Activated T-cell treated with anti-CD3 and anti-CD28 coated beads, Interleukin-2, amount 50 U/mL, for 24 hours (primary cell): Measurements from ENCODE around the gene SNCAIP.
"Not testable (repeated sequence)": the region's sequence is repeated elsewhere in the genome, so short reads cannot be mapped to it uniquely, and the experiment has no call there.

Experiments used
- DNase-seq: peaks from one replicate; pipeline ENCODE4 v3.0.0-alpha.2; 2020
- H3K27ac Mint-ChIP-seq: 2 replicates; pipeline ENCODE4 v1.8.0; 2020; ENCODE audit warnings: mild to moderate bottlenecking, mixed read lengths
- H3K27me3 Mint-ChIP-seq: 2 replicates; pipeline ENCODE4 v1.8.0; 2020; ENCODE audit warnings: mixed read lengths
- H3K36me3 Mint-ChIP-seq: 2 replicates; pipeline ENCODE4 v1.8.0; 2020; ENCODE audit warnings: low read depth, mixed read lengths
- H3K4me1 Mint-ChIP-seq: 2 replicates; pipeline ENCODE4 v1.8.0; 2020; ENCODE audit warnings: low read depth, mixed read lengths
- H3K4me3 Mint-ChIP-seq: 2 replicates; pipeline ENCODE4 v1.8.0; 2020; ENCODE audit warnings: mild to moderate bottlenecking, moderate library complexity, mixed read lengths
- H3K9me3 Mint-ChIP-seq: 2 replicates; pipeline ENCODE4 v1.8.0; 2020; ENCODE audit warnings: mixed read lengths

Gene SNCAIP

GRCh38 chr5:122362361-122362760, 50.3 kb downstream of the SNCAIP start:
- H3K27me3 Mint-ChIP-seq = no peaks in the 10 kb centered on the region
- no peak overlapping the region for H3K27ac Mint-ChIP-seq
- H3K4me3 Mint-ChIP-seq = no peak overlapping the region
- no peaks in the 10 kb centered on the region for H3K4me1 Mint-ChIP-seq
- no peaks in the 10 kb centered on the region for H3K9me3 Mint-ChIP-seq
- no peak for DNase-seq
- H3K36me3 Mint-ChIP-seq = no peaks in the 10 kb centered on the region

DNA sequence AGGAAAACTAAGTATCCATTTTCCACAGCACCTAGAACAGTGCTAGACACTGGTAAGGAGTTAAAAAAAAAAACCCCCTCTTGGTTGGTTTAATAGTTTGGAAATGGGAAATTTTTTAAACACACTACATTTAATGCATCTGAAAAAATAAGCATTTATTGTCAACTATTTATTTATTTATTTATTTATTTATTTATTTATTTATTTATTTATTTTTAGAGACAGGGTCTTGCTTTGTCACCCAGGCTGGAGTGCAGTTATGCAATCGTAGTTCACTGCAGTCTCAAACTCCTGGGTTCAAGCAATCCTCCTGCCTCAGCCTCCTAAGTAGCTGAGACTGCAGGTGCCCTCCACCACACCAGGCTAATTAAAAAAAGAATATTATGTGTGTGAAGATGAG, 51.6 kb downstream of the SNCAIP start:
- H3K27me3 Mint-ChIP-seq = no peaks in the 10 kb centered on the region
- no peak for DNase-seq
- no peaks in the 10 kb centered on the region for H3K36me3 Mint-ChIP-seq
- no peaks in the 10 kb centered on the region for H3K9me3 Mint-ChIP-seq
- H3K4me1 Mint-ChIP-seq = no peaks in the 10 kb centered on the region
- H3K4me3 Mint-ChIP-seq = no peak overlapping the region
- H3K27ac Mint-ChIP-seq = no peak overlapping the region

DNA sequence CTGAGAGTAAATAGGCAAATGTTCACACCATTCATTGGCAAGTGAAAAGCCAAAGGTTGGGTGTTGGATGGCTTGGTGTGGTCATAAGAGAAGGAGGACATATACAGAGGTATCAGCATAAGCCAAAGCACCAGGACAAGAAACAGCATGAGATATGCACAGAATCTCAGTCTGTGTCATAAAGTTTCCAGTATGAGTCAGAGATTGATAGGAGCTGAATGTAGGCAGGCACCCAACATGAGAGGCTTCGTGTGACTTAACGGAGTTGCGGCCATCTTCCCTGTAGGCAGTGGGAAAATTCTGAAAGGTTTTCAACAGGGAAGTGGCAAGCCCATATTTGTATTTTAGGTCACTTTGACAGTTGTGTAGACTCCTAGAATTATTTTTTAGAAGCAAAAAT, 54.5 kb downstream of the SNCAIP start:
- Mint-ChIP-seq H3K27me3 (no peaks in the 10 kb centered on the region), H3K27ac (no peak overlapping the region), H3K36me3 (no peaks in the 10 kb centered on the region), H3K4me1 (no peaks in the 10 kb centered on the region), H3K9me3 (no peaks in the 10 kb centered on the region), H3K4me3 (no peak overlapping the region)
- no peak for DNase-seq

DNA sequence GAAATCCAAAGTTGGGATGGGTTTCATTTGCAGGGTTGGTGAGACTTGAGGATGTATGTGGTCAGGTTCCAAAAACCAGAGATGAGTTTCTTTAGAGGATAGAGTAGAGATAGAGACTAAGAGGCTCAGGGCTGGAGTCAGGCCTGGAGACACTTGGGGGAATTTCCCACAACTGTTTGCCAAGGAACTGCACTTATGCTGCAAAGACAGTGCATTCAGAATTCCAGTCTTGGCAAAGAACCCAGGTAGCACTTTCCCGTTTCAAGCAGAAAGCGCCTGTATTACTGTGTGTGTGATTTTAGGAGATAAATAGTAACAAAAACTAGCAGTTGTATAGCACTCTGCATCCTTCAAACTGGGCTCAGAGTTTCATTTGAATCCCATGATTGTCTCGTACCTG, 55.4 kb downstream of the SNCAIP start:
- Mint-ChIP-seq H3K27ac (no peak overlapping the region), H3K4me1 (no peaks in the 10 kb centered on the region), H3K9me3 (no peaks in the 10 kb centered on the region), H3K4me3 (no peak overlapping the region), H3K27me3 (no peaks in the 10 kb centered on the region), H3K36me3 (no peaks in the 10 kb centered on the region)
- DNase-seq = no peak

GRCh38 chr5:122368510-122369251, 56.6 kb downstream of the SNCAIP start:
- no peak overlapping the region for H3K27ac Mint-ChIP-seq
- H3K27me3 Mint-ChIP-seq = no peaks in the 10 kb centered on the region
- H3K36me3 Mint-ChIP-seq = no peaks in the 10 kb centered on the region

GRCh38 chr5:122369253-122369815, 57.3 kb downstream of the SNCAIP start:
- H3K27ac Mint-ChIP-seq = no peak overlapping the region
- H3K36me3 Mint-ChIP-seq = no peaks in the 10 kb centered on the region
- H3K9me3 Mint-ChIP-seq = no peaks in the 10 kb centered on the region
- H3K4me1 Mint-ChIP-seq = no peaks in the 10 kb centered on the region
- no peak for DNase-seq
- H3K4me3 Mint-ChIP-seq = no peak overlapping the region
- H3K27me3 Mint-ChIP-seq = no peaks in the 10 kb centered on the region

More at GRCh38 chr5:122368510-122369251, 56.6 kb downstream of the SNCAIP start:
- H3K4me3 Mint-ChIP-seq = no peak overlapping the region
- H3K4me1 Mint-ChIP-seq = no peaks in the 10 kb centered on the region
- no peak for DNase-seq
- no peaks in the 10 kb centered on the region for H3K9me3 Mint-ChIP-seq

DNA sequence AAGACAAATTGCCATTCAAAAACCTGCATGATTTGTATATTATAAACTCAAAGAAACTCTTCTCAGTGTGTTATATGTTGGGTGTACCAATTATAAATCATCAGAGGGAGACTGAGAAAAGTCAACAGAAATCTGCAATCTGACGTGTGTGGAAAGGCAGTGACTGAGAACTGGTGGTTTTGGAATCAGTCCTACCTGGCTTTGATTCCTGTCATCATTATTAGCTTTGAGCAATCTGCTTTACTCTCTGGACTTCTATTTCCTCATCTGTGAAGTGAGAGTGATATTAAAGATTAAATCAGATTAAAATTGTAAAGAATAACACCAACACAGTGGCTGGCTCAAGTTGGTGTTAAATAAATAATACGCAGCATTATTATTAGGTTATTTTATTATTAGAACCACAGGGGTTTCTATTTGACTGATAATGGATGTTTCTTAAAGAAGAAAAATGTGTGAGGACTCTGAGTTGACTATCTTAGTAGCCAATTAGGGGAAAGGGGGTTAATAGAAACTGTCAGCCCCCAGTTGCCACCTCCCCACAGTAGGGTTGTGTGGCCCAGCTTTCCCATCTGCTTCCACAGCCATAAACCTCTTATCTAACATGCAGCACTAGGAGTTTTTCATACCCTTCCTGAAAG, 59.6 kb downstream of the SNCAIP start:
- no peaks in the 10 kb centered on the region for H3K4me1 Mint-ChIP-seq
- no peak overlapping the region for H3K27ac Mint-ChIP-seq
- H3K27me3 Mint-ChIP-seq = no peaks in the 10 kb centered on the region
- no peak overlapping the region for H3K4me3 Mint-ChIP-seq
- H3K9me3 Mint-ChIP-seq = no peaks in the 10 kb centered on the region
- DNase-seq = no peak
- H3K36me3 Mint-ChIP-seq = no peaks in the 10 kb centered on the region

GRCh38 chr5:122374110-122374509, 62.1 kb downstream of the SNCAIP start:
- DNase-seq = no peak
- no peaks in the 10 kb centered on the region for H3K27me3 Mint-ChIP-seq
- H3K4me1 Mint-ChIP-seq = no peaks in the 10 kb centered on the region
- no peak overlapping the region for H3K4me3 Mint-ChIP-seq
- H3K36me3 Mint-ChIP-seq = no peaks in the 10 kb centered on the region
- H3K27ac Mint-ChIP-seq = no peak overlapping the region
- no peaks in the 10 kb centered on the region for H3K9me3 Mint-ChIP-seq

GRCh38 chr5:122375801-122376200, 63.8 kb downstream of the SNCAIP start:
- H3K9me3 Mint-ChIP-seq = no peaks in the 10 kb centered on the region

DNA sequence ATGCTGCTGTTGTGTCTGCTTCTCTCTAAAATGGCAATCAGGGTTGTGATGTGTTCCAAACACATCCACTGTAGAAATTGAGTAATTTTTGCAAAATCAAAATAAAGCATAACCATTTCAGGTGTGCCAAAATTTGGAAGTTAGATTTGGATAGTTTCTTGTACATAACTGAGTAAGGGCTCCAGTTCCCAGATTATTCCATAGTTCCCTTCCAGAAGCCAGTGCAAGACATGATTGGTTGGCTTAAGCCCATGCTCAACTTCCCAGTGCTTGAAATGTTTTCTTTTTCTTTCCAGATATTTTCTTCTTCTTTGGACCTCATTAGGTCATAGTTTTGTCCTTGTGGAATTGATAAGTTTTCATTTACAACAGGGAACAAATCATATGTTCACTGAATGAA, 64.2 kb downstream of the SNCAIP start:
- H3K9me3 Mint-ChIP-seq = no peaks in the 10 kb centered on the region
- no peaks in the 10 kb centered on the region for H3K36me3 Mint-ChIP-seq
- H3K27me3 Mint-ChIP-seq = no peaks in the 10 kb centered on the region
- H3K4me3 Mint-ChIP-seq = no peak overlapping the region
- no peak overlapping the region for H3K27ac Mint-ChIP-seq
- no peak for DNase-seq
- no peaks in the 10 kb centered on the region for H3K4me1 Mint-ChIP-seq

More at GRCh38 chr5:122375801-122376200, 63.8 kb downstream of the SNCAIP start:
- no peak for DNase-seq
- H3K36me3 Mint-ChIP-seq = no peaks in the 10 kb centered on the region
- no peaks in the 10 kb centered on the region for H3K27me3 Mint-ChIP-seq
- H3K27ac Mint-ChIP-seq = no peak overlapping the region
- H3K4me3 Mint-ChIP-seq = no peak overlapping the region
- no peaks in the 10 kb centered on the region for H3K4me1 Mint-ChIP-seq

- Mint-ChIP-seq H3K4me3 (no peak overlapping the region), H3K4me1 (no peaks in the 10 kb centered on the region), H3K27me3 (no peaks in the 10 kb centered on the region), H3K36me3 (no peaks in the 10 kb centered on the region), H3K27ac (no peak overlapping the region), H3K9me3 (no peaks in the 10 kb centered on the region)
- DNase-seq = no peak
Observed at GRCh38 chr5:122377026-122377425, 65.0 kb downstream of the SNCAIP start.

- not testable (repeated sequence) for H3K9me3 Mint-ChIP-seq, H3K27ac Mint-ChIP-seq, H3K27me3 Mint-ChIP-seq, H3K4me3 Mint-ChIP-seq, DNase-seq, H3K36me3 Mint-ChIP-seq, H3K4me1 Mint-ChIP-seq
Observed at GRCh38 chr5:122382938-122383337, 70.9 kb downstream of the SNCAIP start.

DNA sequence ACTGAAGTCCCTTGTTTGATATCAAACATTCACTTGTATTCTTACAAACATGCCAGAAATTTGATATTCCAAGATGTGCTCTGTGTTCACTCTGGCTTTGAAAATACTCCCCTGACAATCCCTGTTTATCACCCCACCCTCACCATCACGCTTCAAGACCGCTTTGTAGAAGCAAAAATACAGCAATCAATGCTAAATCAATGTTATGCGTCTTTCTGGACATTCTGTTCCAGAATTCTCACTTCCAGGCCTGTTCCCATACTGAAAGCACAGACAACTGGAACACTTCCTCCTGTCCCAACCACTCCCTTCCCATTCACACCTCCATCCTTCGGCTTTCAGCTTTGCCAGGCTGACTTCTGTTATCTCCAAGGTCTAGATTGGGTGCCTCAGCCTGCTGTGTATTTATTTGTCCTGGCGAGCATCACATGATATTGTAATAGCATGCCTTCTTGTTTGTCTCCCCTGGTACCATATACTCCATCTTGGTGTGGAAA, 72.8 kb downstream of the SNCAIP start:
- H3K4me3 Mint-ChIP-seq = no peak overlapping the region
- no peak for DNase-seq
- no peak overlapping the region for H3K27ac Mint-ChIP-seq
- H3K9me3 Mint-ChIP-seq = no peaks in the 10 kb centered on the region
- H3K36me3 Mint-ChIP-seq = no peaks in the 10 kb centered on the region
- H3K27me3 Mint-ChIP-seq = no peaks in the 10 kb centered on the region
- H3K4me1 Mint-ChIP-seq = no peaks in the 10 kb centered on the region

DNA sequence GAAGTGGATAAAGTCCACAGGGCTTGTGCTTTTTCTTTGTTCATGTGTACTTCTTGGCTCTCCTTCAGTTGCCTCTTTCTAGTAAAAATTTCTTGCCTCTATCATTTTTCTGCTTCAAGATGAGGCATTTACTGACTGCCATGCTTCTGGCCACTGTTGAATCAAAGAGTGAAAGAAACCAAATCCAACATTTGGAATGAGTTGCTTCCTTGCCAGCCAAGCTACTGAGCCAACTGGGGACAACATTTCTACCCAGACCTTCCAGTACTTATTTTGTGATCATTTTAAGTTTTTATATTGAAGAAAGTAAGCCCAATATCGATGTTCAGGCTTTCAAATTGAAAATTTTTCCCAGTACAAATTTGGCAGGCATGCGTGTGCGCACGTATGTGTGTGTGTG, 73.2 kb downstream of the SNCAIP start:
- Mint-ChIP-seq H3K36me3 (no peaks in the 10 kb centered on the region), H3K9me3 (no peaks in the 10 kb centered on the region), H3K27me3 (no peaks in the 10 kb centered on the region), H3K4me3 (no peak overlapping the region), H3K4me1 (no peaks in the 10 kb centered on the region), H3K27ac (no peak overlapping the region)
- no peak for DNase-seq

DNA sequence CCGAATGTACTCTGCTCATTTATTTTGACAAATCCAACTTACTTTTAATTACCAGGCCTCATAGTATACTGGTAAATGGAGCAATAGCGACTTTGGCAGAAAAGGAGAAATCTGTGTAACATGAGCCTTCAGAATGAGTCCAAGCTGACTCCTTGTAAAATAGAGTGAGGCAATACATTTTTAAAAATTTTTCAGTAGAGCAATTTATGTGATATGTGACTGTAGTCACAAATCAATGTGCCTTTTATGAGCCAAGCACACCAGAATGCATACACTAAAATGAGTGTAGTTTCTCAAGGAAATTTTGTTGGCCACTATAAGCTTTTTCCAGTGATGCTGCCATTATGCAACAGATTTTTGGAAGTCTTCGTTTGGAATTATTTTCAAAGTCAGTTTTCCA, 73.8 kb downstream of the SNCAIP start:
- H3K4me3 Mint-ChIP-seq = no peak overlapping the region
- no peaks in the 10 kb centered on the region for H3K27me3 Mint-ChIP-seq
- DNase-seq = no peak
- H3K27ac Mint-ChIP-seq = no peak overlapping the region
- no peaks in the 10 kb centered on the region for H3K36me3 Mint-ChIP-seq
- no peaks in the 10 kb centered on the region for H3K4me1 Mint-ChIP-seq
- no peaks in the 10 kb centered on the region for H3K9me3 Mint-ChIP-seq
